ENCODE results near the gene HORMAD2. TPM values are rescaled to one million over a fixed set of nuclear protein-coding genes. Genes with fewer than 3 reads are reported as not detected.
"Not testable (repeated sequence)": the region's sequence is repeated elsewhere in the genome, so short reads cannot be mapped to it uniquely, and the experiment has no call there.

Gene HORMAD2
- polyA plus RNA-seq, 4 donors = not detected

DNA sequence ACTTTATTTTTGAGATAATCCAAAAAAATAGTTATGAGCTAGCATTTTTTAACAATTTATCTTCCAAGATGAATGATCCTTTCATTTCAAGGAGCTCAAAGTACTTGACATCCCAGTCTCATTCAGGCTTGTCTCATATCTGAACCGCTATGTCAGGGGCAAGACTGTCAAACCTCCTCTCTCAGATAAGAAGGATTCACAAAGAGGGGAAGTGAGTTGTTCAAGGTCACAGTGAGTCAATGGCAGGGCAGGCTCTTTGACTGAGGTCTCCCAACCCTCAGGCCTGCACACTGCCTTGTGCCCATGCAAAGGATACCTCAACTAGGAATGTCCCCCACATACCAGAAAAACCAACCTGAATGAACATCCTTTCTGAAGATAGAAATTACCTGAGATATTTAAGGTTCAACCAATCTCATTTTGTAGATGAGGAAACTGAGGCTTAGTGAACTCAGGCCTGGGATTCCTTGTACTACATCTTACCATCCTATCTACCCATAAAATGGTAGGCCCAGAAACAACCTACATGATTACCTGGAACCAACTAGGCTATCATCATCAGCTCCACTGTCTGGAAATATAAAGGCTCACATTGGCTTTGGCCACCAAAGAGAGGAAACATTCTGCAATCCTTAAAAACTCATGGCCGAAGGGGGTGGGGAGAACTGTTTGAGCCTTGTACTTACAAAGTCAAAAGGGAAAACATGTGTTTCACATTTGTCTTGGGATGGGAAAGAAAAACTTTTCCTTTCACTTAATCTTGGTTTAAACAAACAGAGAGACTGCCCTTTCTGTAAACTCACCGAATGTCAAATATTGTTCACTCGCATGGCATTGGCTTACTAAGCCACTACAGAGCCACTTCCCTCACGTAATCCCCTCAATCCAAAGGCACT is 115.2 kb downstream of the HORMAD2 start:
- H3K4me1 ChIP-seq (ENCODE audit: control insufficient read depth in 3 of 3, insufficient read depth in 2 of 3, low read depth in 1 of 3, low read length in 2 of 3) = peaks cover 0 to 21% (median 10%) of the 10 kb centered on the region in 3 donors
- WGBS, 3 donors = 68 to 85% (median 77%) methylated on average over 5 of the region's 5 CpGs
- no peaks in the 10 kb centered on the region for H3K27me3 ChIP-seq (ENCODE audit: control insufficient read depth in 3 of 3, insufficient read depth in 3 of 3, low read length in 3 of 3)
- no peaks in the 10 kb centered on the region for H3K36me3 ChIP-seq (ENCODE audit: control insufficient read depth in 3 of 3, insufficient read depth in 2 of 3, low read depth in 1 of 3, low read length in 3 of 3)
- FAIRE-seq (no peak), DNase-seq (no peak)
- peak overlapping the region; percentile 17 to 90 (median 68) for H3K27ac ChIP-seq (ENCODE audit: low read depth in 1 of 3, low read length in 2 of 3)
- H3K9me3 ChIP-seq (ENCODE audit: control insufficient read depth in 2 of 2, insufficient read depth in 1 of 2, low read depth in 1 of 2, low read length in 1 of 2) = no peaks in the 10 kb centered on the region
- H3K4me3 ChIP-seq (ENCODE audit: low read depth in 1 of 3, low read length in 3 of 3) = no peak overlapping the region

DNA sequence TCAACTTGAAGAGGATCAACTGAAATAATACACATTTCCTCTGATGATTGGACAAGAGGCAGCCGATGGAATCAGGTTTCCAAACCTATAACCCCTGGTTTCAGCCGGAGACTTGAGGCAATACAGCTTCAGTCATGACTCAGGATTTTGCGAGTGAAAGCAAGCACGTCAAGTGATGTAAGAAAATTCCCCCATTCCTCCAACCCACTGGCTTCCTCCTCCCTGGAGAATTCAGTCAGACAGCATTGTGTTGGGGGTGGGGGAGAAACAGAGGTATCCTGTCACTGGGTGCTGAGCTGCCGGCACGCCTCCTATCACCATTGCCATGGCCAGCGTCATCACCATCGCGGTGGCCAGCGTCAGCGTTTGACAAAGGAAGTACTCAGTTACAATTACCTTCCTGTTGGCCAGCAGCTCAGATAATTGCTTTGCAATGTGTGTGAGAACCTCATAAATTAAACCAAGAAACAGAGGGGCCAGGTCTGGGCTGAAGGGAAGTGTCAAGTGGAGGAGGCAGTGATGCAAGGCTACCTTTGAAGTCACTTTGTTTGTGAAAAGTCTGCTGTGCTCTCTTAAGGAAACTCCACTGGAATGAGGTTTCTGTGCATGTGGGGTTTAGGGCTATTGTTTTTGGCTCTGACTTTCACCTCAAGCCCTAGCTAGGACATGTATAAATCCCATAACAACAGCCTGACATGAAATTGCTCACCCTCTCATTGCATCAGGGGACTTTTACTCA is 116.0 kb downstream of the HORMAD2 start:
- H3K9me3 ChIP-seq (ENCODE audit: control insufficient read depth in 2 of 2, insufficient read depth in 1 of 2, low read depth in 1 of 2, low read length in 1 of 2) = no peaks in the 10 kb centered on the region
- no peak for FAIRE-seq
- no peaks in the 10 kb centered on the region for H3K27me3 ChIP-seq (ENCODE audit: control insufficient read depth in 3 of 3, insufficient read depth in 3 of 3, low read length in 3 of 3)
- WGBS, 3 donors = 20 to 61% (median 45%) methylated on average over 11 of the region's 11 CpGs
- H3K36me3 ChIP-seq (ENCODE audit: control insufficient read depth in 3 of 3, insufficient read depth in 2 of 3, low read depth in 1 of 3, low read length in 3 of 3) = no peaks in the 10 kb centered on the region
- DNase-seq = peak in 1 of 2 donors; percentile 79
- no peak overlapping the region for H3K4me3 ChIP-seq (ENCODE audit: low read depth in 1 of 3, low read length in 3 of 3)
- peak overlapping the region in 2 of 3 donors; percentile 68 to 90 for H3K27ac ChIP-seq (ENCODE audit: low read depth in 1 of 3, low read length in 2 of 3)
- peaks cover 0 to 21% (median 10%) of the 10 kb centered on the region in 3 donors for H3K4me1 ChIP-seq (ENCODE audit: control insufficient read depth in 3 of 3, insufficient read depth in 2 of 3, low read depth in 1 of 3, low read length in 2 of 3)

DNA sequence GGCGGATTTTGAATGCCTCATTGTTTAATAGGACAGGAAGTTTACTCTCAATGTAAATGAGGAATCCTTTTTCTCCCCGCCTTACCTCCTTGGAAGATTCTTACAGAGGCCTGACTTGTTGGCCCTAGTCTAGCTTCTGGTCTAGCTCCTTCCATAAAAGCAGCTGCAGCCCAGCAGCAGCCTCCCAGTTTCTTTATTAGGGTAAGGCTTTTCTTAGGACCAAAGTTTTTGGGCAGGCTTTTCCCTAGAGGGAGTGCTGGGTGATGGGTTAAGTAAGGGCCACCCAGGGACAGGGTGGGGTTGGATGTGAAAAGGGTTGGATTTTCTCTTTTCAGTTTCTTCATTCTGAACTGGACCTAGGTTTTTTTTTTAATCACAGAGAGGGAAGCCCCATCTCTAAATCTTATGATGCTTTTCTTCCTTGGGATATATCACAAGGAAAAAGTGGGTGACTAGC is 116.6 kb downstream of the HORMAD2 start:
- 34 to 69% (median 60%) methylated on average over 2 of the region's 2 CpGs for WGBS, 3 donors

DNA sequence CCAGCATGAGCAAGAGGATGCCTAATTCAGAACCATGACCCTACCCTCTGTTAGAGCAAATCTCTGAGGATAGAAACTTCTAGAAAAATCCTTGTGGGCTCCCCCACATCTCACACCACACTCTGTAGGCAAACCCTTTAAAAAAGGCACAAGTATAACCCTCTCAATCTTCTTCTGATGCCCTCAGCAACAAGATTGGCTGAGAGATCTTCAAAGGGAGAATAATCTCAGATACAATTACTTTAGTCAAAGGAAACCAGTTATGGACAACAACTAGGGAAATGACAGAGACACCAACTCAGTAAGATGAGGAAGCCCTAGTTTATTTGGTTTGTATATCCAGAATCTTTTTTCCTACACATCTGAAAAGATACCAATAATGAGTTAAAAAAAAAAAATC is 117.1 kb downstream of the HORMAD2 start:
- Histone ChIP-seq H3K36me3 (ENCODE audit: control insufficient read depth in 3 of 3, insufficient read depth in 2 of 3, low read depth in 1 of 3, low read length in 3 of 3) (no peaks in the 10 kb centered on the region), H3K9me3 (ENCODE audit: control insufficient read depth in 2 of 2, insufficient read depth in 1 of 2, low read depth in 1 of 2, low read length in 1 of 2) (peaks cover 0 to 2% of the 10 kb centered on the region in 2 donors), H3K27ac (ENCODE audit: low read depth in 1 of 3, low read length in 2 of 3) (peak overlapping the region in 2 of 3 donors; percentile 68 to 90), H3K27me3 (ENCODE audit: control insufficient read depth in 3 of 3, insufficient read depth in 3 of 3, low read length in 3 of 3) (no peaks in the 10 kb centered on the region), H3K4me1 (ENCODE audit: control insufficient read depth in 3 of 3, insufficient read depth in 2 of 3, low read depth in 1 of 3, low read length in 2 of 3) (peaks cover 0 to 25% (median 10%) of the 10 kb centered on the region in 3 donors), H3K4me3 (ENCODE audit: low read depth in 1 of 3, low read length in 3 of 3) (no peak overlapping the region)
- DNase-seq (no peak), FAIRE-seq (no peak)

More for the DNA sequence above, 116.6 kb downstream of the HORMAD2 start:
- Histone ChIP-seq H3K4me3 (ENCODE audit: low read depth in 1 of 3, low read length in 3 of 3) (no peak overlapping the region), H3K27me3 (ENCODE audit: control insufficient read depth in 3 of 3, insufficient read depth in 3 of 3, low read length in 3 of 3) (no peaks in the 10 kb centered on the region), H3K9me3 (ENCODE audit: control insufficient read depth in 2 of 2, insufficient read depth in 1 of 2, low read depth in 1 of 2, low read length in 1 of 2) (peaks cover 0 to under 1% of the 10 kb centered on the region in 2 donors), H3K36me3 (ENCODE audit: control insufficient read depth in 3 of 3, insufficient read depth in 2 of 3, low read depth in 1 of 3, low read length in 3 of 3) (no peaks in the 10 kb centered on the region), H3K27ac (ENCODE audit: low read depth in 1 of 3, low read length in 2 of 3) (peak overlapping the region in 2 of 3 donors; percentile 68 to 90), H3K4me1 (ENCODE audit: control insufficient read depth in 3 of 3, insufficient read depth in 2 of 3, low read depth in 1 of 3, low read length in 2 of 3) (peaks cover 0 to 21% (median 10%) of the 10 kb centered on the region in 3 donors)
- FAIRE-seq (no peak), DNase-seq (no peak)

DNA sequence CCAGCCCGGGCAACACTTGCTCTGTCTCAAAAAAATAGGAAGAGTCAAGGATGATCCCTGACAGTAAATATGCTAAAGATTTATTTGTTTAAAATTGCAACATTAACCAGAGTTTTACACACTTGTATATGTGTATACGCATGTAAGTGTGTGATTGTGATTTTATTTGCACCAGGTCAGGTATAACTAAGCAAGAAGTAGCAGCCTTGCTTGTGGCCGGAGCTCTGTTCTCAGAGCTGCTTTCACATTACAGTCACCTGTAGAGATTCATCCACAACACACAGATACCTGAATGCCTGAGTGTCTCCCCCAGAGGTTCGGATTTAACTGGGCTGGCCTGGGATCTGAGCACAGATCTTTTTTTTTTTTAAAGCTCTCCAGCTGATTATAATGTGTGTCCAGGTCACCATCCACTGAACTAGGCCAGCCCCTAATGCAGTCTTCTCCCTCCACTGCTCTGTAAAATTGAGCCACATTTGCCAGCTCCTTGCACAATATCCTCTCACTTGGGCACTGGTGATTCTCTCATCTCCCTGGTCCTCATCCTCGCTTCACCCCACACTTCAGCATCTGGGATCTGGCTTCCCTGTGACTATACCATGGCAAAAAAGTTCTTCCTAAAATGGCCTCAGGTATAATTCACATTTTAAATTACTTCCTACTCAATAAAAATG is 118.0 kb downstream of the HORMAD2 start:
- no peaks in the 10 kb centered on the region for H3K27me3 ChIP-seq (ENCODE audit: control insufficient read depth in 3 of 3, insufficient read depth in 3 of 3, low read length in 3 of 3)
- WGBS, 3 donors = 91 to 97% (median 96%) methylated on average over 5 of the region's 5 CpGs
- H3K4me3 ChIP-seq (ENCODE audit: low read depth in 1 of 3, low read length in 3 of 3) = no peak overlapping the region
- no peak overlapping the region for H3K27ac ChIP-seq (ENCODE audit: low read depth in 1 of 3, low read length in 2 of 3)
- peaks cover 0 to 2% of the 10 kb centered on the region in 2 donors for H3K9me3 ChIP-seq (ENCODE audit: control insufficient read depth in 2 of 2, insufficient read depth in 1 of 2, low read depth in 1 of 2, low read length in 1 of 2)
- DNase-seq = no peak
- FAIRE-seq = no peak
- peaks cover 0 to 32% (median 10%) of the 10 kb centered on the region in 3 donors for H3K4me1 ChIP-seq (ENCODE audit: control insufficient read depth in 3 of 3, insufficient read depth in 2 of 3, low read depth in 1 of 3, low read length in 2 of 3)
- no peaks in the 10 kb centered on the region for H3K36me3 ChIP-seq (ENCODE audit: control insufficient read depth in 3 of 3, insufficient read depth in 2 of 3, low read depth in 1 of 3, low read length in 3 of 3)

DNA sequence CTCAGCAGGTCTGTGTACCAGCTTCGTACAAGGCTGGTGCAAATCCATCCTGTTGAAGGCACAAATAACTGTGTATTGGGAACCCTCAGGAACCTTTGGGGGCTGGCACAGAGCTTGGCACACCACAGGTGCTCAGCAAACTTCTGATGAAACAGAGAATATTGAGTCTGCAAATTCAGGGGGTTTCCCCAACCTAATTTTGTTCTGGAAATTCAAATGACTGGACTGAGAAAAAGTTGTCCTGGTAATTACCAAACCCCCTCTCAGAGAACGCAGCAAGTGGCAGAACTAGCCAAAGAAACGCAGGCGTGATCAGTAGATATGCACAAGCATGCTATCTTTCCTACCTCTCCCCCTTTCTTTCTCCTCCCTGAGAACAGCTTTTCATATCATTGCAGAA is 118.7 kb downstream of the HORMAD2 start:
- DNase-seq = no peak

DNA sequence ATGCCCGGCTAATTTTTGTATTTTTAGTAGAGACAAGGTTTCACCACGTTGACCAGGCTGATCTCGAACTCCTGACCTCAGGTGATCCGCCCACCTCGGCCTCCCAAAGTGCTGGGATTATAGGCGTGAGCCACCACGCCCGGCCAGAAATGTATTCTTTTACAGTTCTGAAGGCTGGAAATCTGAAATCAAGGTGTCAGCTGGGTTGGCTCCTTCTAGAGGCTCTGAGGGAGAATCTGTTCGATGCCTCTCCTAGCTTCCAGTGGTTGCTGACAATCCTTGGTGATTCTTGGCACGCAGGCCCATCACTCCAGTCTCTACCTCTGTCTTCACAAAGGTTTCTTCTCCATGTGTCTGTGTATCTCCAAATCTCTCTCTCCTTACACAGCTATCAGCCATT is 120.6 kb downstream of the HORMAD2 start:
- not testable (repeated sequence) for H3K4me3 ChIP-seq (ENCODE audit: low read depth in 1 of 3, low read length in 3 of 3); FAIRE-seq; H3K36me3 ChIP-seq (ENCODE audit: control insufficient read depth in 3 of 3, insufficient read depth in 2 of 3, low read depth in 1 of 3, low read length in 3 of 3); H3K9me3 ChIP-seq (ENCODE audit: control insufficient read depth in 2 of 2, insufficient read depth in 1 of 2, low read depth in 1 of 2, low read length in 1 of 2); H3K27ac ChIP-seq (ENCODE audit: low read depth in 1 of 3, low read length in 2 of 3); DNase-seq; H3K27me3 ChIP-seq (ENCODE audit: control insufficient read depth in 3 of 3, insufficient read depth in 3 of 3, low read length in 3 of 3)
- 65 to 88% (median 65%) methylated on average over 10 of the region's 10 CpGs for WGBS, 3 donors
- H3K4me1 ChIP-seq (ENCODE audit: control insufficient read depth in 3 of 3, insufficient read depth in 2 of 3, low read depth in 1 of 3, low read length in 2 of 3) = peaks cover 0 to 24% (median 10%) of the 10 kb centered on the region in 3 donors

More for the DNA sequence above, 118.7 kb downstream of the HORMAD2 start:
- H3K36me3 ChIP-seq (ENCODE audit: control insufficient read depth in 3 of 3, insufficient read depth in 2 of 3, low read depth in 1 of 3, low read length in 3 of 3) = no peaks in the 10 kb centered on the region
- H3K27me3 ChIP-seq (ENCODE audit: control insufficient read depth in 3 of 3, insufficient read depth in 3 of 3, low read length in 3 of 3) = no peaks in the 10 kb centered on the region
- 84 to 95% (median 88%) methylated on average over 4 of the region's 4 CpGs for WGBS, 3 donors
- peaks cover 0 to 32% (median 10%) of the 10 kb centered on the region in 3 donors for H3K4me1 ChIP-seq (ENCODE audit: control insufficient read depth in 3 of 3, insufficient read depth in 2 of 3, low read depth in 1 of 3, low read length in 2 of 3)
- H3K9me3 ChIP-seq (ENCODE audit: control insufficient read depth in 2 of 2, insufficient read depth in 1 of 2, low read depth in 1 of 2, low read length in 1 of 2) = peaks cover 0 to 2% of the 10 kb centered on the region in 2 donors
- no peak overlapping the region for H3K4me3 ChIP-seq (ENCODE audit: low read depth in 1 of 3, low read length in 3 of 3)
- no peak overlapping the region for H3K27ac ChIP-seq (ENCODE audit: low read depth in 1 of 3, low read length in 2 of 3)
- no peak for FAIRE-seq

DNA sequence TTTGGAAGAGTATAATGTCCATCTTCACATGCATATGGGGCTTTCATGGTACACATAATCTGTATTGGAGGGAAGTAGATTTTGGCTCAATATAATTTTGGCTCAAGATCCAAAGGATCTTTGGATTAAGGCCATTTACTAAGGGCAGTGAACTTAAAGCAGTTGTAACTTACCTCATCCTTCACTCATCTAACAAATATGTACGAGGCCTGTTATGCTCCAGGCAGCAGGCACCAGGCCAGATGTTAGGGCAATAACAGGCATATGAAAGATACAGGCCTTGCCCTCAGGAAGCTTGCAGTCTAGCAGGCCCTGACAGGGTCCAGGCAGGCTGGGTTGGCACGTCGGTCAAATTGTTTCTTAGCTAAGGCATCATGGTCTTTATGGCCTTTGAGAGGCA is 121.7 kb downstream of the HORMAD2 start:
- DNase-seq (no peak), FAIRE-seq (no peak)
- Histone ChIP-seq H3K27me3 (ENCODE audit: control insufficient read depth in 3 of 3, insufficient read depth in 3 of 3, low read length in 3 of 3) (no peaks in the 10 kb centered on the region), H3K27ac (ENCODE audit: low read depth in 1 of 3, low read length in 2 of 3) (peak overlapping the region in 1 of 3 donors; percentile 88), H3K4me1 (ENCODE audit: control insufficient read depth in 3 of 3, insufficient read depth in 2 of 3, low read depth in 1 of 3, low read length in 2 of 3) (peaks cover 0 to 14% (median 4%) of the 10 kb centered on the region in 3 donors), H3K4me3 (ENCODE audit: low read depth in 1 of 3, low read length in 3 of 3) (no peak overlapping the region), H3K9me3 (ENCODE audit: control insufficient read depth in 2 of 2, insufficient read depth in 1 of 2, low read depth in 1 of 2, low read length in 1 of 2) (peaks cover 0 to 2% of the 10 kb centered on the region in 2 donors), H3K36me3 (ENCODE audit: control insufficient read depth in 3 of 3, insufficient read depth in 2 of 3, low read depth in 1 of 3, low read length in 3 of 3) (no peaks in the 10 kb centered on the region)
- 64 to 82% (median 75%) methylated on average over 3 of the region's 3 CpGs for WGBS, 3 donors

Measured in small intestine (tissue), 7 donors.